K562 (cell line): ENCODE measurements around the gene TMA7B.

ENCODE experiments used
- CTCF ChIP-seq, 3 experiments: IDR thresholded peaks in 2 of 3; conservative IDR thresholded peaks in 1 of 3; 2 replicates each; pipeline ENCODE4 v1.5.1; 2011 to 2012; ENCODE audit warnings: low read length in 3 of 3, mild to moderate bottlenecking in 3 of 3, control low read depth in 2 of 3, improper control_type of control experiment in 1 of 3, inconsistent platforms in 1 of 3, low read depth in 1 of 3, mixed read lengths in 1 of 3, moderate library complexity in 1 of 3; ENCODE audit not compliant: insufficient read depth in 2 of 3
- JUN ChIP-seq, 2 experiments: sonication (generic) in 1 of 2; formaldehyde crosslinking in 1 of 2; IDR thresholded peaks; 2 replicates each; pipeline versions ENCODE4 v1.6.1 to v1.8.0; 2012 to 2022; ENCODE audit warnings: borderline replicate concordance in 2 of 2, mild to moderate bottlenecking in 2 of 2, improper control_type of control experiment in 1 of 2, low read depth in 1 of 2, low read length in 1 of 2, missing genetic modification reagents in 1 of 2
- NBN ChIP-seq: fragments of 450-650 bp; IDR thresholded peaks from 2 replicates; pipeline ENCODE4 v1.6.1; 2016; ENCODE audit warnings: low read depth, mild to moderate bottlenecking
- TF ChIP-seq, protein P1 (sequence below): sonication (generic); formaldehyde crosslinking; IDR thresholded peaks from 2 replicates; pipeline ENCODE4 v1.8.1; 2023; ENCODE audit warnings: mild to moderate bottlenecking, missing genetic modification reagents, moderate library complexity

DNA sequence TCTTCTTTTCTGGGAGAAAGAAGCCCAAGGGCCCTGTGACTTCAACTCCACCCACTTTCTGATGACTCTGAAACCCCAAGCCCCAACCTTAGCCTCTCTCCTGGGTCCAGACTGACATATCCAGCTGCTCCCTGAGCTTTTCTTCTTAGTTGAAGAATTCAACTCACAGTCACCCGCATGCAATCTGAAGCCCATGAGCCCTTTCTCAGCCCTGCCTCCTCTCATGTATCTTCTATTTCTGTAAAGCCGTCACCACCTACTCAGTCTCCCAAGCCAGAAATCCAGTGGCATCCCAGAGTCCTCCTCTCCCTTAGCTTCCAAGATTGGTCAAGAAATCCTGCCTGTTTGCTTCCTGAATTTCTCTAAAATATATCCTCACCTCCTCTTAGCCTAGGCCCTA lies 7.1 kb upstream of the TMA7B start:
- TF ChIP-seq CTCF (IDR thresholded peaks at IDR 0.05 in 2 of 3, conservative IDR thresholded peaks at IDR 0.05 in 1 of 3; ENCODE audit: insufficient read depth in 2 of 3, low read depth in 1 of 3, low read length in 3 of 3) (no peak), NBN (no peak), JUN (IDR thresholded peaks at IDR 0.05; ENCODE audit: borderline replicate concordance, low read depth, low read length) (no peak), JUN (CRISPR knock-in tag; IDR thresholded peaks at IDR 0.05; ENCODE audit: borderline replicate concordance) (no peak)
- TF ChIP-seq, protein P1, sequence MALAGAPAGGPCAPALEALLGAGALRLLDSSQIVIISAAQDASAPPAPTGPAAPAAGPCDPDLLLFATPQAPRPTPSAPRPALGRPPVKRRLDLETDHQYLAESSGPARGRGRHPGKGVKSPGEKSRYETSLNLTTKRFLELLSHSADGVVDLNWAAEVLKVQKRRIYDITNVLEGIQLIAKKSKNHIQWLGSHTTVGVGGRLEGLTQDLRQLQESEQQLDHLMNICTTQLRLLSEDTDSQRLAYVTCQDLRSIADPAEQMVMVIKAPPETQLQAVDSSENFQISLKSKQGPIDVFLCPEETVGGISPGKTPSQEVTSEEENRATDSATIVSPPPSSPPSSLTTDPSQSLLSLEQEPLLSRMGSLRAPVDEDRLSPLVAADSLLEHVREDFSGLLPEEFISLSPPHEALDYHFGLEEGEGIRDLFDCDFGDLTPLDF (CRISPR knock-in tag), result no peak
